DMS 273 (cell line): ENCODE measurements around the gene ASGR2.
"Not testable (repeated sequence)": the region's sequence is repeated elsewhere in the genome, so short reads cannot be mapped to it uniquely, and the experiment has no call there.

Experiments used
- DNase-seq: peaks from one replicate; lab custom pipeline; 2025; ENCODE audit not compliant: unreplicated experiment; lab: John Stamatoyannopoulos, UW

ASGR2 gene

GRCh38 chr17:7100641-7101379 is 13.8 kb downstream of the ASGR2 start:
- not testable (repeated sequence) for DNase-seq

- no peak for DNase-seq
Measured at GRCh38 chr17:7098802-7099459, 15.7 kb downstream of the ASGR2 start.

GRCh38 chr17:7097940-7098339 is 16.7 kb downstream of the ASGR2 start:
- DNase-seq = no peak

- no peak for DNase-seq
Measured at GRCh38 chr17:7095625-7096024, 19.0 kb downstream of the ASGR2 start.

- DNase-seq = no peak
Measured at GRCh38 chr17:7094652-7095019, 20.0 kb downstream of the ASGR2 start.

- not testable (repeated sequence) for DNase-seq
Measured at GRCh38 chr17:7091311-7092005, 23.2 kb downstream of the ASGR2 start.

DNA sequence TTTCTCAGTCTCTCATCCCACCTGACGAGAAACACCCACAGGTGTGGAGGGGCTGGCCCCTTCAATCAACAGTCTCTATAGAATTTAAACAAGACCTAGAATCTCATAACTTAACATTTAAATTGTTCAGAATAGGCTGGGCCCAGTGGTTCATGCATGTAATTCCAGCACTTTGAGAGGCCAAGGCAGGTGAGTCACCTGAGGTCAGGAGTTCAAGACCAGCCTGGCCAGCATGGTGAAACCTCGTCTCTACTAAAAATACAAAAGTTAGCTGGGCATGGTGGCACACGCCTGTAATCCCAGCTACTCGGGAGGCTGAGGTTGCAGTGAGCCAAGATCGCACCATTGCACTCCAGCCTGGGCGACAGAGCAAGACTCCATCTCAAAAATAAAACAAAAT is 25.1 kb downstream of the ASGR2 start:
- DNase-seq = not testable (repeated sequence)

DNA sequence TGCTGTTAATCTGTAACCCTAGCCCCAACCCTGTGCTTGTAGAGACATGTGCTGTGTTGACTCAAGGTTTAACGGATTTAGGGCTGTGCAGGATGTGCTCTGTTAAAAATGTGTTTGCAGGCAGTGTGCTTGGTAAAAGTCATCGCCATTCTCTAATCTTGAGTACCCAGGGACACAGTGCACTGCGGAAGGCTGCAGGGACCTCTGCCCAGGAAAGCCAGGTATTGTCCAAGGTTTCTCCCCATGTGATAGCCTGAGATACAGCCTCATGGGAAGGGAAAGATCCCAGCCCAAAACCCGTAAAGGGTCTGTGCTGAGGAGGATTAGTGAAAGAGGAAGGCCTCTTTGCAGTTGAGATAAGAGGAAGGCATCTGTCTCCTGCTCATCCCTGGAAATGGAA is 26.2 kb downstream of the ASGR2 start:
- not testable (repeated sequence) for DNase-seq

- DNase-seq = no peak
Measured at GRCh38 chr17:7084088-7084487, 30.5 kb downstream of the ASGR2 start.

- no peak for DNase-seq
Measured at GRCh38 chr17:7083592-7083991, 31.0 kb downstream of the ASGR2 start.

GRCh38 chr17:7081341-7082062 is 33.1 kb downstream of the ASGR2 start:
- no peak for DNase-seq

GRCh38 chr17:7080456-7081041 is 34.1 kb downstream of the ASGR2 start:
- DNase-seq = no peak

GRCh38 chr17:7079581-7080455 is 34.8 kb downstream of the ASGR2 start, which contains the start of gene CLEC10A:
Gene CLEC10A (minus strand): TSS chr17:7080251. CDS start chr17:7078812, 1,439 bp downstream.
- no peak for DNase-seq

DNA sequence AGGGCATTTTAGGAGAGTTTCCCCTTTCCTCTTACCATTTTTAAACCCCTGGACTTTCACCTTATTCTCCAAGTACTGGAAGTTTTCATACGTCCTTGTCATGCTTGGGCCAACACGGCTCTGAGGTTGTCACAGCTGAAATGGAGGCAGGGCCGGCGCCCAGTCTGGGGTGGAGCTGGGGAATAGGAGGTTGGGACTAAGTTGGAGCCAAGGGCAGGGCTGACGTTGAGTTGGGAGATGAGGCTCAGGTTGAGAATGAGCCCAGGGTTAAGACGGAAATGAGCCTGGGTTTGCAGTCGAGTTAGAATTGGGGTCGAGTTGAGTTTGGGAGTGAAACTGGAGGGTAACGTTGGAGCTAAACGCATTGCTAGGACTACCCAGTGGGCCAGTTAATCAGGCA is 35.9 kb downstream of the ASGR2 start:
- DNase-seq = no peak

- DNase-seq = no peak
Measured at GRCh38 chr17:7077911-7078546, 36.6 kb downstream of the ASGR2 start.

DNA sequence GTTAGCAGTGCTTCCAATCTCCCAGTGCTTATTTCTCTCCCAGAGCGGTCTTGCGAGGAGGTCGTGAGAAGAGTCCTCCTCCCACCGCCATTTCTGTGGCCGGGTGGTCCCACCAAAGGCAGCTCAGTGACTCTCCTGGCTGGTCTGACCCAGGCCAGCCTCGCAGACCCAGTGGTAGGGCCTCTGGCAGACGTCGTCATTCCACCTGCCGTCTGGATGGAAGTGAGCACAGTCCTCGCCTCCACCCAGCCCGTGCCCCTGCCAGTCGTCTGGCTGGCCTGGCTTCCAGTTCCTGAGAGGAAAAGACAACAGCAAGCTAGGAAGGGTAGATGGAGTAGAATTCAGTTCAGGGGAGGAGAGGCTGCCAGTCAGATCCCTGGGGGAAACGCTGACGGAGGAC is 39.7 kb downstream of the ASGR2 start:
- no peak for DNase-seq

- no peak for DNase-seq
Measured at GRCh38 chr17:7072406-7072805, 42.2 kb downstream of the ASGR2 start.

DNA sequence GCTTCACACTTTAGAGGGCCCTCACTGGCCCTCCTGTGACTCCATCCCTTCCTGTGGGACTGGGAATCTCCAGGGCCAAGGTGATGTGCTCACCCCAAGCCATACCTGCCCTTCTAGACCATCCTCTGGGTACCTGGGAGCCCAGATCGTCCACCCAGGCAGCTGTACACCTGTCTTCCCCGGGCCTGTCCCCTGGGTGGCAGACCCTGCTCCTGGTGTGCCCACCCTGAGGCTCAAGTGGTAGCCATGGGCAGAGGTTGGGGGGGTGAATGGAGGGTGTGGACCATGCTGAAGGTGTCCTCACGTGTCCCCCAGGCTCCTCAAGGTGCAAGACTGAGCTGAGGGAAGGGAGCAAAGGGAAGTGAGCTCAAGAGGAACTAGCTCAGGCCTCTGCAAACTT is 43.9 kb downstream of the ASGR2 start:
- no peak for DNase-seq

GRCh38 chr17:7068268-7068667 is 46.4 kb downstream of the ASGR2 start:
- DNase-seq = no peak

DNA sequence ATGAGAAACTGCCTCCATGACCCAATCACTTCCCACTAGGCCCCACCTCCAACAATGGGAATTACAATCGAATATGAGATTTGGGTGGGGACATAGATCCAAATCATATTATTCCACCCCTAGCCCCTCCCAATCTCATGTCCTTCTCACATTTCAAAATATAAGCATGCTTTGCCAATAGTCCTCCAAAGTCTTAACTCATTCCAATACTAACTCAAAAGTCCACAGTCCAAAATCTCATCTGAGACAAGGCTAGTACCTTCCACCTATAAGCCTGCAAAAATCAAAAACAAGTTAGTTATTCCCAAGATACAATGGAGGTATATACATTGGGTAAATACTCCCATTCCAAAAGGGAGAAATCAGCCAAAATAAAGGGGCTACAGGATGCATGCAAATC is 47.4 kb downstream of the ASGR2 start:
- no peak for DNase-seq
